ENCODE results near the gene RTN4R. TPM values are rescaled to one million over a fixed set of nuclear protein-coding genes. Genes with fewer than 3 reads are reported as not detected.
A peak's percentile ranks its signal among the peaks of the same experiment; 100 is the strongest.

RTN4R gene
- total RNA-seq, 2 experiments from 2014 or later = 2.8 to 3.7 TPM

DNA sequence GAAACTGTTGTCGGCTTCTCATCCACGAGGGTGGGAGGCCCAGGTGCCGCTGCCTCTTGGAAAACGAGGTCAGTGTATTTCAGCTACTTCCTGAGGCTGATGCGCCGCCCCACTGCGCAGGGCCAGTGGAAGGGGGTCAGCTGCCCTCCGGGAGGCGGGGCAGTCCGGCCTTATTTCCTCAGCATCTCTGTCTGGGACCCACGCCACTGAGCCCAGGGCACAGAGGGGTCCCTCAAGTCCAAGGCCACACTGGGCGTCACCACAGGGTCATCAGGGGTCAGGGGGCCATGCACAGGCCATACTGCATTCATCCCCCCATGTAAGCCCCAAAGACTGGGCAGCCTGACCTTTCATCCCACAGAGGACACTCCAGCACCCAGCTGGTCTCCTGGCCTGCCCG lies 12.1 kb downstream of the RTN4R start:
- DNase-seq = no peak
- Mint-ChIP-seq H3K36me3 (ENCODE audit: low read depth) (no peaks in the 10 kb centered on the region), H3K27ac (no peak overlapping the region), H3K4me3 (no peak overlapping the region), H3K27me3 (no peaks in the 10 kb centered on the region), H3K4me1 (ENCODE audit: low read depth) (peaks cover 7% of the 10 kb centered on the region), H3K9me3 (no peaks in the 10 kb centered on the region)
- intact Hi-C loops (cut with micrococcal nuclease) = no loop called here
- no peak for TF ChIP-seq CTCF (IDR thresholded peaks at IDR 0.05)
- POLR2A ChIA-PET = no interaction called here
- no peak for ATAC-seq
- CTCF ChIA-PET = interaction anchor here (1.6 kb wide), 1 partner anchor 17 kb away, joined by 4 read pairs; no protein-coding TSS in a partner anchor

GRCh38 chr22:20254975-20255946 lies 12.9 kb downstream of the RTN4R start:
- no peak overlapping the region for H3K4me3 Mint-ChIP-seq

DNA sequence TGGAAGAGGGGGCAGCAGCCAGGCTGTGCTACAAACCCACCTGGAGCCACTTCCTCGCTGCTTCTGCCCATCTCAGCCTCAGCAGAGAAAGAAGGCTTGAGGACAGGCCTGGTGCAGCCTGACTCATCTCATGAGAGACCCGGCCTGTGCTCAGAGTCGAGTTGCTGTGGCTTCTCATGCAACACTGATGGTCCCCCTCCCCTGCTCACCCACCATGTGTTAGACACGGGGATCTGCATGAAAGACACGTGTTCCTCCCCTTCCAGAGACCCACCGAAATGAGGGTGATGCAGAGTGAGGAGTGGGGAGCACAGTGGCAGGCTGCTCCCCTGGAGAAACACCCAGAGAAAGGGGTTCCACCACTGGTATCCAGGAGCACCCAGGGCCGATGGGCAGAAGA lies 15.0 kb downstream of the RTN4R start:
- intact Hi-C loops (cut with micrococcal nuclease) = no loop called here
- Mint-ChIP-seq H3K27me3 (no peaks in the 10 kb centered on the region), H3K27ac (no peak overlapping the region), H3K36me3 (ENCODE audit: low read depth) (no peaks in the 10 kb centered on the region), H3K9me3 (no peaks in the 10 kb centered on the region), H3K4me3 (no peak overlapping the region), H3K4me1 (ENCODE audit: low read depth) (peaks cover 7% of the 10 kb centered on the region)
- TF ChIP-seq CTCF (IDR thresholded peaks at IDR 0.05) = no peak
- POLR2A ChIA-PET = interaction anchor here (1.5 kb wide), 1 partner anchor 124 kb away, joined by 4 read pairs; no protein-coding TSS in a partner anchor
- CTCF ChIA-PET = interaction anchor here (2.1 kb wide), 1 partner anchor 96 kb away, joined by 6 read pairs; no protein-coding TSS in a partner anchor
- DNase-seq (no peak), ATAC-seq (no peak)

More at GRCh38 chr22:20254975-20255946, 12.9 kb downstream of the RTN4R start:
- POLR2A ChIA-PET = no interaction called here
- TF ChIP-seq CTCF (IDR thresholded peaks at IDR 0.05) = no peak
- no peak for DNase-seq
- peak overlapping the region; percentile 7 for H3K27ac Mint-ChIP-seq
- H3K36me3 Mint-ChIP-seq (ENCODE audit: low read depth) = no peaks in the 10 kb centered on the region
- CTCF ChIA-PET = interaction anchor here (1.6 to 2.1 kb wide), 2 partner anchors 17 to 98 kb away, joined by 4 to 6 read pairs; no protein-coding TSS in a partner anchor
- intact Hi-C loops (cut with micrococcal nuclease) = no loop called here
- no peaks in the 10 kb centered on the region for H3K9me3 Mint-ChIP-seq
- no peaks in the 10 kb centered on the region for H3K27me3 Mint-ChIP-seq
- H3K4me1 Mint-ChIP-seq (ENCODE audit: low read depth) = peaks cover 7% of the 10 kb centered on the region
- ATAC-seq = no peak

- ChIA-PET POLR2A (no interaction called here), CTCF (no interaction called here)
- no peak for ATAC-seq
- no peak for DNase-seq
- intact Hi-C loops (cut with micrococcal nuclease) = no loop called here
- no peak for TF ChIP-seq CTCF (IDR thresholded peaks at IDR 0.05)
- no peaks in the 10 kb centered on the region for H3K9me3 Mint-ChIP-seq
- H3K27ac Mint-ChIP-seq = no peak overlapping the region
- H3K4me1 Mint-ChIP-seq (ENCODE audit: low read depth) = peaks cover 7% of the 10 kb centered on the region
- no peaks in the 10 kb centered on the region for H3K36me3 Mint-ChIP-seq (ENCODE audit: low read depth)
- H3K4me3 Mint-ChIP-seq = no peak overlapping the region
- H3K27me3 Mint-ChIP-seq = no peaks in the 10 kb centered on the region
These were observed 16.1 kb downstream of the RTN4R start for GRCh38 chr22:20251981-20252380.

DNA sequence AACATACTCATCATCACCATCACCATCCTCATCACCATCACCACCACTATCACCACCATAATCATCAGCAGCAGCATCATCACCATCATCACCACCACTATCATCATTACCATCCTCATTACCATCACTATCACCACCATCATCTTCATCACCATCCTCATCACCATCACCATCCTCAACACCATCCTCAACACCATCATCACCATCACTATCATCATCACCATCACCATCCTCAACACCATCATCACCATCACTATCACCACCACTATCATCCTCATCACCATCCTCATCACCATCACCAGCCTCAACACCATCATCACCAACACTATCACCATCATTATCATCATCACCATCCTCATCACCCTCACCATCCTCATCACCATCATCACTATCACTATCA lies 16.6 kb downstream of the RTN4R start:
- no peaks in the 10 kb centered on the region for H3K27me3 Mint-ChIP-seq
- no peaks in the 10 kb centered on the region for H3K36me3 Mint-ChIP-seq (ENCODE audit: low read depth)
- ATAC-seq (no peak), DNase-seq (no peak)
- CTCF ChIA-PET = no interaction called here
- no peak for TF ChIP-seq CTCF (IDR thresholded peaks at IDR 0.05)
- no peak overlapping the region for H3K27ac Mint-ChIP-seq
- peaks cover 7% of the 10 kb centered on the region for H3K4me1 Mint-ChIP-seq (ENCODE audit: low read depth)
- POLR2A ChIA-PET = no interaction called here
- intact Hi-C loops (cut with micrococcal nuclease) = no loop called here
- H3K4me3 Mint-ChIP-seq = no peak overlapping the region
- no peaks in the 10 kb centered on the region for H3K9me3 Mint-ChIP-seq
